Stomach (tissue), 4 donors: Measurements from ENCODE around the gene AANAT.
A peak's percentile ranks its signal among the peaks of the same experiment; 100 is the strongest.

Experiments
- CTCF ChIP-seq, 7 experiments: fragments of 450-650 bp in 4 of 7; fragments of 200-600 bp in 3 of 7; sonication (generic) in 3 of 7; IDR thresholded peaks; one replicate each; pipeline ENCODE4 v1.5.1; 2016 to 2019; ENCODE audit warnings: antibody characterized with exemption in 7 of 7, control low read depth in 2 of 7, mild to moderate bottlenecking in 1 of 7
- EP300 ChIP-seq: sonication (generic); formaldehyde crosslinking; IDR thresholded peaks from one replicate; pipeline ENCODE4 v1.6.1; 2017; ENCODE audit warnings: antibody characterized with exemption
- POLR2A ChIP-seq, 4 donors: fragments of 450-650 bp; IDR thresholded peaks; one replicate each; pipeline ENCODE4 v1.6.1; 2016; ENCODE audit warnings: antibody characterized with exemption in 4 of 4, control low read depth in 2 of 4, mild to moderate bottlenecking in 1 of 4, moderate library complexity in 1 of 4
- POLR2AphosphoS5 ChIP-seq, 3 donors: sonication (generic); formaldehyde crosslinking; IDR thresholded peaks; one replicate each; pipeline ENCODE4 v1.6.1; 2016; ENCODE audit warnings: antibody characterized with exemption in 3 of 3

DNA sequence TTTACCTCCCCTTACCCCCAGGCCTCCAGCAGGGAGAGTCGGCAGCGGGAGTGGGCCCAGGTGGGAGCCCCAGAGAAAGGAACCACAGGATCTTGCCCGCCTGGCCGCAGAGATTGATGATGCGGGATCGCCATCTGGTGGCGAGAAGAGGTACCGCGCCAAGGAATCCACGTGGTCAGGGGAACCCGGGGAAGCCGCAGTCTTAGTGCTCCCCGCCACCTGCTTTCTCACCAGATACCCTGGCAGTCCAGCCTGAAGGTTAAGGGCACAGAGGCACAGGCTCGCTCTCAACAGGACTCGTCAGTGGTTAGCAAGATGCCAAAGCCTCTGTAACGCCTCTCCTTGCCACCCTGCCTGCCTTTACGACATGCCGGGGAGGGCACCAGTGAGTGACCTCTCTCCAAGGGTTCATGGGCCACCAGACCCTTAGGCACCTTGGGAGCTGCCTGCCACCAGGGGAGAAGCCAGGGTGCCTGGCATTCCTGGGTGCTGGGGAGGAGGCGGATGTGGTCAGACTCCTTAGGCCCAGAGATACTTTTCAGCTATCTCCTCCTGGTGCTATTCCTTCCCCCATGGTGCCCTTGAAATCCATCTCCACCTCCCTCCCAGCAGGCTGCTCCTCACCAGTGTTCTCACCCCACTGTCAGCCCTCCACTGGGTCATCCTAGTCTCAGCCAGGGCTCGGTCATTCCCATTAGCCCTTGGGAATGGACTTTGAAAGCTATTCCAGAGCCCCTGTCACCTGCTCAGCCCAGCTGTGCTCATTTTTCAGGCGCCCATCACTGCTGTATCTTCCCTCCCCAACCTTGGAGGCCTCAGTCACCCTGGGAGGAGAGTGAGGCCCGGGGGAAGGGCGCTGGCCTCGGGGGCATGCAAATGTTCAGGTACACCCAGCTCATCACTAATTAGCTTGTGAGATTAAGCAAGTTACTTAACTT, 39.3 kb downstream of the AANAT start:
- TF ChIP-seq POLR2A (IDR thresholded peaks at IDR 0.05), result no peak
- no peak for TF ChIP-seq EP300
- peak in 6 of 7 experiments; percentile 13 to 98 (median 96) for TF ChIP-seq CTCF (IDR thresholded peaks at IDR 0.05)
- peak in 1 of 3 donors; percentile 63 for TF ChIP-seq POLR2AphosphoS5 (IDR thresholded peaks at IDR 0.05)
